Cortex of kidney (tissue), 1 donor: ENCODE data around the gene C4orf17.

Experiments used
- DNase-seq: peaks from one replicate; lab custom pipeline; 2025; lab: John Stamatoyannopoulos, UW

Gene C4orf17

GRCh38 chr4:99537674-99538073 is 26.9 kb downstream of the C4orf17 start:
- DNase-seq: no peak

GRCh38 chr4:99540277-99540939 is 29.6 kb downstream of the C4orf17 start:
- no peak for DNase-seq

GRCh38 chr4:99552872-99553271 is 42.1 kb downstream of the C4orf17 start:
- no peak for DNase-seq

- peak; percentile 24 for DNase-seq
Observed at GRCh38 chr4:99563310-99564186, 52.7 kb downstream of the C4orf17 start, which contains the start of gene TRMT10A. TRMT10A (minus strand) TSS chr4:99564039; CDS start chr4:99559338, 4,701 bp downstream.

GRCh38 chr4:99564921-99565320 is 54.1 kb downstream of the C4orf17 start:
- no peak for DNase-seq

GRCh38 chr4:99571883-99572282 is 61.1 kb downstream of the C4orf17 start:
- no peak for DNase-seq

- DNase-seq: no peak
Observed at GRCh38 chr4:99572527-99573240, 61.9 kb downstream of the C4orf17 start.

- no peak for DNase-seq
Observed at GRCh38 chr4:99573735-99574368, 63.0 kb downstream of the C4orf17 start.

GRCh38 chr4:99574530-99575324 is 63.9 kb downstream of the C4orf17 start, which contains the start of gene MTTP:
MTTP (plus strand) TSS chr4:99574824; CDS start chr4:99574910, 86 bp downstream.
- no peak for DNase-seq

- DNase-seq: no peak
Observed at GRCh38 chr4:99578714-99579113, 67.9 kb downstream of the C4orf17 start.

- no peak for DNase-seq
Observed at GRCh38 chr4:99585516-99585915, 74.7 kb downstream of the C4orf17 start.

- no peak for DNase-seq
Observed at GRCh38 chr4:99586322-99586721, 75.5 kb downstream of the C4orf17 start.

GRCh38 chr4:99586797-99587196 is 76.0 kb downstream of the C4orf17 start:
- no peak for DNase-seq

- no peak for DNase-seq
Observed at GRCh38 chr4:99587309-99587708, 76.5 kb downstream of the C4orf17 start.

- DNase-seq: no peak
Observed at GRCh38 chr4:99587803-99588202, 77.0 kb downstream of the C4orf17 start.

GRCh38 chr4:99591757-99592156 is 80.9 kb downstream of the C4orf17 start:
- no peak for DNase-seq
